ENCODE measurements around the gene KIF9.
"Not testable (repeated sequence)": the region's sequence is repeated elsewhere in the genome, so short reads cannot be mapped to it uniquely, and the experiment has no call there.

The KIF9 gene

DNA sequence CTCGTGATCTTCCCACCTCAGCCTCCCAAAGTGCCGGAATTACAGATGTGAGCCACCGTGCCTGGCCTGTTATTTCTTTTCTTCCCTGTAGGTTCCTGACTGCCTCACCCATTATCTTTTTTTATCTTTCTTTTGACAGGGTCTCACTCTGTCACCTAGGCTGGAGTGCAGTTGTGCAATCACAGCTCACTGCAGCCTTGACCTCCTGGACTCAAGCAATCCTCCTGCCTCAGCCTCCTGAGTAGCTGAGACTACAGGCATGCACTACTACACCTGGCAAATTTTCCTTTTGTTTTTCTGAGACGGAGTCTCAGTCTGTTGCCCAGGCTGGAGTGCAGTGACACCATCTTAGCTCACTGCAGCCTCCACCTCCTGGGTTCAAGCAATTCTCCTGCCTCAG is 100.9 kb downstream of the KIF9 start:
- not testable (repeated sequence) for DNase-seq (ENCODE audit: low read depth)

DNA sequence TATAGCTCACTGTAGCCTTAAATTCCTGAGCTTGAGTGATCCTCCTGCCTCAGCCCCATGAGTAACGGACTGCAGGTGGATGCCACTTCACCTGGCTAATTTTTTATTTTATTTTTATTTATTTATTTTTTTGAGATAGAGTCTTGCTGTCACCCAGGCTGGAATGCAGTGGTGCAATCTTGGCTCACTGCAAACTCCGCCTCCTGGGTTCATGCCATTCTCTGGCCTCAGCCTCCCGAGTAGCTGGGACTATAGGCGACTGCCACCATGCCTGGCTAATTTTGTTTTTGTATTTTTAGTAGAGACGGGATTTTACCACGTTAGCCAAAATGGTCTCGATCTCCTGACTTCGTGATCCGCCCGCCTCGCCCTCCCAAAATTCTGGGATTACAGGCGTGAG is 102.6 kb downstream of the KIF9 start:
- DNase-seq (ENCODE audit: low read depth), result not testable (repeated sequence)
